Spleen (tissue), 7 donors: ENCODE results near the gene FURIN.
"Not testable (repeated sequence)": the region's sequence is repeated elsewhere in the genome, so short reads cannot be mapped to it uniquely, and the experiment has no call there.

Experiments used
- CTCF ChIP-seq, 11 experiments: fragments of 200-600 bp in 7 of 11; fragments of 450-650 bp in 4 of 11; sonication (generic) in 4 of 11; IDR thresholded peaks in 8 of 11; conservative IDR thresholded peaks in 3 of 11; 1 replicate in 7 of 11; 2 replicates in 4 of 11; pipeline versions ENCODE4 v1.4.0 to v1.8.0; 2016 to 2021; ENCODE audit warnings: antibody characterized with exemption in 11 of 11, inconsistent platforms in 4 of 11, mild to moderate bottlenecking in 1 of 11
- POLR2A ChIP-seq, 3 donors: fragments of 450-650 bp; IDR thresholded peaks; one replicate each; pipeline ENCODE4 v1.5.1; 2017; ENCODE audit warnings: antibody characterized with exemption in 3 of 3, mild to moderate bottlenecking in 1 of 3
- POLR2AphosphoS5 ChIP-seq, 3 donors: sonication (generic); formaldehyde crosslinking; IDR thresholded peaks; one replicate each; pipeline ENCODE4 v1.5.1; 2017; ENCODE audit warnings: antibody characterized with exemption in 3 of 3
- donor health status: DM: no; HTN: no; CAD: no; lungs with moderate emphysema.
- donor health status: DM: no; HTN: no; CAD: no.
- donor health status: DM: no; HTN: no; CAD: no.

- TF ChIP-seq CTCF (IDR thresholded peaks at IDR 0.05 in 8 of 11, conservative IDR thresholded peaks at IDR 0.05 in 3 of 11); POLR2A (IDR thresholded peaks at IDR 0.05); POLR2AphosphoS5 (IDR thresholded peaks at IDR 0.05): not testable (repeated sequence)
These were observed 6.6 kb downstream of the FURIN start for GRCh38 chr15:90874986-90875385.
